ENCODE data around the gene NEMP2. TPM values are rescaled to one million over a fixed set of nuclear protein-coding genes. Genes with fewer than 3 reads are reported as not detected.

Gene NEMP2
- total RNA-seq, 1 donor from 2014 or later, result 0.43 TPM

DNA sequence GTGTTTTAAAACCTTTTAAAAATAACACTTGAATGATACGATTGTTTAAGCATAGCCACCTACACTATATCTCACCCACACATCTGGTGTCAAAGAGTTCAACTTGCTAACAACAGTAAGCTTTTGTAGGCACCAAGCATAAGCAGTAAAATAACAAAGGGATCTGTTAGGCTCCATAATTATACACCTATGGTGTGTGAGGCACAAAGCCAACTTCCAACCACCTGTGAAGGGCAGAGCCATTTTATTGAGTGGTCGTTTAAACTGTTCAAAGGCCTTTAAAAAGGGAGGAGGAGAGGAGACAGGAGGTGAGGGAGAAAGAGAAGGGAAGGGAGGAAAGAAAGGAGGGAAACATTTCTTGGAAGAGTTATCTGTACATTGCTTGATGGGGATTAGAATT lies 27.9 kb downstream of the NEMP2 start:
- DNase-seq (ENCODE audit: low spot score in 2 of 2), result no peak
- H3K4me3 ChIP-seq, result no peak overlapping the region
- peaks cover 0 to 3% of the 10 kb centered on the region in 2 donors for H3K36me3 ChIP-seq
- no peaks in the 10 kb centered on the region for H3K27me3 ChIP-seq
- H3K4me1 ChIP-seq, result no peaks in the 10 kb centered on the region
- H3K9me3 ChIP-seq, result no peaks in the 10 kb centered on the region
- intact Hi-C loops (cut with DNase I), result no loop called here
- TF ChIP-seq, protein P1, sequence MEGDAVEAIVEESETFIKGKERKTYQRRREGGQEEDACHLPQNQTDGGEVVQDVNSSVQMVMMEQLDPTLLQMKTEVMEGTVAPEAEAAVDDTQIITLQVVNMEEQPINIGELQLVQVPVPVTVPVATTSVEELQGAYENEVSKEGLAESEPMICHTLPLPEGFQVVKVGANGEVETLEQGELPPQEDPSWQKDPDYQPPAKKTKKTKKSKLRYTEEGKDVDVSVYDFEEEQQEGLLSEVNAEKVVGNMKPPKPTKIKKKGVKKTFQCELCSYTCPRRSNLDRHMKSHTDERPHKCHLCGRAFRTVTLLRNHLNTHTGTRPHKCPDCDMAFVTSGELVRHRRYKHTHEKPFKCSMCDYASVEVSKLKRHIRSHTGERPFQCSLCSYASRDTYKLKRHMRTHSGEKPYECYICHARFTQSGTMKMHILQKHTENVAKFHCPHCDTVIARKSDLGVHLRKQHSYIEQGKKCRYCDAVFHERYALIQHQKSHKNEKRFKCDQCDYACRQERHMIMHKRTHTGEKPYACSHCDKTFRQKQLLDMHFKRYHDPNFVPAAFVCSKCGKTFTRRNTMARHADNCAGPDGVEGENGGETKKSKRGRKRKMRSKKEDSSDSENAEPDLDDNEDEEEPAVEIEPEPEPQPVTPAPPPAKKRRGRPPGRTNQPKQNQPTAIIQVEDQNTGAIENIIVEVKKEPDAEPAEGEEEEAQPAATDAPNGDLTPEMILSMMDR (IDR thresholded peaks at IDR 0.05), result no peak
- H3K27ac ChIP-seq, result no peak overlapping the region

GRCh38 chr2:190505696-190506095 lies 28.8 kb downstream of the NEMP2 start:
- H3K36me3 ChIP-seq, result peaks cover 3 to 10% of the 10 kb centered on the region in 2 donors
- intact Hi-C loops (cut with DNase I), result no loop called here
- H3K4me1 ChIP-seq, result no peaks in the 10 kb centered on the region
- no peak for DNase-seq (ENCODE audit: low spot score in 2 of 2)
- TF ChIP-seq, protein P1 (IDR thresholded peaks at IDR 0.05), result no peak
- no peak overlapping the region for H3K4me3 ChIP-seq
- H3K27ac ChIP-seq, result no peak overlapping the region
- H3K27me3 ChIP-seq, result no peaks in the 10 kb centered on the region
- H3K9me3 ChIP-seq, result no peaks in the 10 kb centered on the region

- intact Hi-C loops (cut with DNase I), result no loop called here
- no peaks in the 10 kb centered on the region for H3K9me3 ChIP-seq
Observed at GRCh38 chr2:190504912-190505311, 29.6 kb downstream of the NEMP2 start.

DNA sequence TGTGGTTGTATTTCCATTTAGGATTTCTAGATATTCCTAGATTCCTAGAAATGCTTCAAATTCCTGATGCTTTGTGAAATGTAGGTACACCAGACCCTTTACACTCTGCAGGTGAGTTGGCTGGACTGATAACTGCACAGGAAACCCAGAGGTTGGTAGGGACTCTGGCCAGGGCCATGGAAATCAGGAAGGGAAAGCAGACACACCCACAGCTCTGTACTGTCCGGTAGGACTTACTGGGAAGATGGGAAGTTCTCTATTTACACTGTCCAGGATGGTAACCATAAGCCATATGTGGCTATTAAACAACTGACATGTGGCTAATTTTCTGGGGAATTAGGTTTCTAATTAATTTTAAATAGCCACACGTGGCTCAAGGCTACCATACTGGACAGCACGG lies 31.4 kb downstream of the NEMP2 start:
- no peak overlapping the region for H3K27ac ChIP-seq
- no peak overlapping the region for H3K4me3 ChIP-seq
- no peaks in the 10 kb centered on the region for H3K27me3 ChIP-seq
- no peaks in the 10 kb centered on the region for H3K9me3 ChIP-seq
- TF ChIP-seq, protein P1 (IDR thresholded peaks at IDR 0.05), result no peak
- no peaks in the 10 kb centered on the region for H3K4me1 ChIP-seq
- H3K36me3 ChIP-seq, result peaks cover 3 to 10% of the 10 kb centered on the region in 2 donors
- DNase-seq (ENCODE audit: low spot score in 2 of 2), result no peak
- intact Hi-C loops (cut with DNase I), result no loop called here

More at GRCh38 chr2:190504912-190505311, 29.6 kb downstream of the NEMP2 start:
- Histone ChIP-seq H3K27ac (no peak overlapping the region), H3K36me3 (peaks cover 3 to 10% of the 10 kb centered on the region in 2 donors), H3K4me3 (no peak overlapping the region), H3K4me1 (no peaks in the 10 kb centered on the region), H3K27me3 (no peaks in the 10 kb centered on the region)
- no peak for DNase-seq (ENCODE audit: low spot score in 2 of 2)
- TF ChIP-seq, protein P1 (IDR thresholded peaks at IDR 0.05), result no peak

- Histone ChIP-seq H3K27ac (no peak overlapping the region), H3K27me3 (no peaks in the 10 kb centered on the region), H3K4me3 (no peak overlapping the region), H3K4me1 (no peaks in the 10 kb centered on the region), H3K9me3 (no peaks in the 10 kb centered on the region), H3K36me3 (peaks cover 3 to 10% of the 10 kb centered on the region in 2 donors)
- no peak for DNase-seq (ENCODE audit: low spot score in 2 of 2)
- intact Hi-C loops (cut with DNase I), result no loop called here
- TF ChIP-seq, protein P1 (IDR thresholded peaks at IDR 0.05), result no peak
Observed at GRCh38 chr2:190501702-190502407, 32.7 kb downstream of the NEMP2 start.
